CD4-positive, CD25-positive, alpha-beta regulatory T cell (primary cell): ENCODE measurements around the gene LCMT1. TPM values are rescaled to one million over a fixed set of nuclear protein-coding genes. Genes with fewer than 3 reads are reported as not detected.

Source experiments
- ATAC-seq, 2 donors: fragments of 150-1000 bp; cut with Tn5 transposase; one replicate each; pipeline ENCODE4 v1.10.0; 2021; ENCODE audit warnings: low read depth in 2 of 2, moderate number of reproducible peaks in 2 of 2, moderate library complexity in 1 of 2
- DNase-seq, 3 donors: peaks; one replicate each; pipeline versions ENCODE4 v3.0.0 to v3.0.0-alpha.2; 2012 to 2022; ENCODE audit warnings: mixed read lengths in 1 of 3
- H3K27ac ChIP-seq: one replicate; pipeline ENCODE4 v1.7.0; 2013; ENCODE audit warnings: mild to moderate bottlenecking, low read length; ENCODE audit not compliant: insufficient read depth, poor library complexity, severe bottlenecking
- H3K27me3 ChIP-seq: one replicate; pipeline ENCODE4 v1.7.0; 2013; ENCODE audit warnings: low read length; ENCODE audit not compliant: control insufficient read depth, insufficient read depth
- H3K36me3 ChIP-seq: one replicate; pipeline ENCODE4 v1.7.0; 2013; ENCODE audit warnings: mild to moderate bottlenecking, low read length, moderate library complexity; ENCODE audit not compliant: control insufficient read depth, insufficient read depth
- H3K4me1 ChIP-seq: 2 replicates; pipeline ENCODE4 v1.7.0; 2013; ENCODE audit warnings: mild to moderate bottlenecking, low read length; ENCODE audit not compliant: insufficient read depth, control insufficient read depth, poor library complexity, severe bottlenecking
- H3K4me3 ChIP-seq: one replicate; pipeline ENCODE4 v1.7.0; 2013; ENCODE audit warnings: low read depth, mild to moderate bottlenecking, low read length, moderate library complexity
- H3K9me3 ChIP-seq, 2 experiments: 1 replicate in 1 of 2; 2 replicates in 1 of 2; pipeline ENCODE4 v1.7.0; 2013; ENCODE audit warnings: low read length in 2 of 2, mild to moderate bottlenecking in 1 of 2, moderate library complexity in 1 of 2; ENCODE audit not compliant: control insufficient read depth in 2 of 2
- H3K27ac Mint-ChIP-seq, 3 donors: one replicate each; pipeline ENCODE4 v1.8.0; 2020 to 2022; ENCODE audit warnings: mild to moderate bottlenecking in 3 of 3, mixed read lengths in 3 of 3, moderate library complexity in 2 of 3
- H3K27me3 Mint-ChIP-seq: one replicate; pipeline ENCODE4 v1.8.0; 2022; ENCODE audit warnings: mild to moderate bottlenecking, mixed read lengths
- H3K36me3 Mint-ChIP-seq: one replicate; pipeline ENCODE4 v1.8.0; 2020; ENCODE audit warnings: mixed read lengths
- H3K4me1 Mint-ChIP-seq, 4 donors: one replicate each; pipeline ENCODE4 v1.8.0; 2020 to 2022; ENCODE audit warnings: mixed read lengths in 4 of 4, mild to moderate bottlenecking in 1 of 4
- H3K4me3 Mint-ChIP-seq, 4 donors: one replicate each; pipeline ENCODE4 v1.8.0; 2020 to 2022; ENCODE audit warnings: mild to moderate bottlenecking in 4 of 4, mixed read lengths in 4 of 4, moderate library complexity in 3 of 4
- H3K9me3 Mint-ChIP-seq, 7 donors: one replicate each; pipeline ENCODE4 v1.8.0; 2020 to 2022; ENCODE audit warnings: mixed read lengths in 7 of 7, mild to moderate bottlenecking in 3 of 7, moderate library complexity in 2 of 7
- polyA plus RNA-seq, 4 donors: library from polyadenylated mRNA; unstranded; fragments of 300-500 nt; fragmentation: Illumina TruSeq; gene quantifications; one replicate each; pipeline ENCODE4 v1.2.3, GENCODE V29; 2021
- total RNA-seq: library from RNA; stranded (reverse); gene quantifications from one replicate; pipeline ENCODE4 v1.2.3, GENCODE V29; 2022

The LCMT1 gene
- total and polyA plus RNA-seq, 5 donors from 2014 or later, result 44.0 to 70.3 (median 50.5) TPM

GRCh38 chr16:25083701-25084100, 27.8 kb upstream of the LCMT1 start:
- Mint-ChIP-seq H3K27me3 (no peaks in the 10 kb centered on the region), H3K4me3 (no peak overlapping the region), H3K4me1 (peaks cover 0 to 6% (median 1%) of the 10 kb centered on the region in 4 donors), H3K27ac (no peak overlapping the region), H3K36me3 (peaks cover 14% of the 10 kb centered on the region), H3K9me3 (no peaks in the 10 kb centered on the region)
- H3K36me3 ChIP-seq, result no peaks in the 10 kb centered on the region
- DNase-seq, result no peak
- no peaks in the 10 kb centered on the region for H3K27me3 ChIP-seq
- ATAC-seq, result no peak
- no peak overlapping the region for H3K27ac ChIP-seq
- no peak overlapping the region for H3K4me3 ChIP-seq
- no peaks in the 10 kb centered on the region for H3K4me1 ChIP-seq
- no peaks in the 10 kb centered on the region for H3K9me3 ChIP-seq

GRCh38 chr16:25084797-25085196, 26.7 kb upstream of the LCMT1 start:
- no peaks in the 10 kb centered on the region for H3K4me1 ChIP-seq
- Mint-ChIP-seq H3K4me3 (no peak overlapping the region), H3K4me1 (peaks cover 0 to 2% (median under 1%) of the 10 kb centered on the region in 4 donors), H3K36me3 (peaks cover 14% of the 10 kb centered on the region), H3K9me3 (no peaks in the 10 kb centered on the region), H3K27ac (no peak overlapping the region), H3K27me3 (no peaks in the 10 kb centered on the region)
- H3K4me3 ChIP-seq, result no peak overlapping the region
- ATAC-seq, result no peak
- no peak overlapping the region for H3K27ac ChIP-seq
- no peak for DNase-seq
- no peaks in the 10 kb centered on the region for H3K9me3 ChIP-seq
- H3K27me3 ChIP-seq, result no peaks in the 10 kb centered on the region
- no peaks in the 10 kb centered on the region for H3K36me3 ChIP-seq

GRCh38 chr16:25087761-25088160, 23.8 kb upstream of the LCMT1 start:
- Histone ChIP-seq H3K9me3 (no peaks in the 10 kb centered on the region), H3K36me3 (no peaks in the 10 kb centered on the region), H3K27me3 (no peaks in the 10 kb centered on the region), H3K4me3 (no peak overlapping the region), H3K27ac (no peak overlapping the region), H3K4me1 (no peaks in the 10 kb centered on the region)
- no peak for DNase-seq
- Mint-ChIP-seq H3K27me3 (no peaks in the 10 kb centered on the region), H3K27ac (peak overlapping the region in 1 of 3 donors; percentile 25), H3K36me3 (peaks cover 18% of the 10 kb centered on the region), H3K4me3 (no peak overlapping the region), H3K4me1 (peaks cover 0 to 11% (median 4%) of the 10 kb centered on the region in 4 donors), H3K9me3 (no peaks in the 10 kb centered on the region)
- ATAC-seq, result no peak

GRCh38 chr16:25089351-25089750, 22.2 kb upstream of the LCMT1 start:
- Mint-ChIP-seq H3K36me3 (peaks cover 18% of the 10 kb centered on the region), H3K4me3 (no peak overlapping the region), H3K27me3 (no peaks in the 10 kb centered on the region)

GRCh38 chr16:25092441-25092840, 19.1 kb upstream of the LCMT1 start:
- H3K27me3 ChIP-seq, result no peaks in the 10 kb centered on the region
- Mint-ChIP-seq H3K27me3 (no peaks in the 10 kb centered on the region), H3K4me1 (peaks cover 7 to 34% (median 16%) of the 10 kb centered on the region in 4 donors), H3K36me3 (peaks cover 10% of the 10 kb centered on the region), H3K4me3 (no peak overlapping the region), H3K9me3 (no peaks in the 10 kb centered on the region), H3K27ac (peak overlapping the region in 2 of 3 donors; percentile 59 to 85)
- H3K9me3 ChIP-seq, result no peaks in the 10 kb centered on the region
- H3K4me3 ChIP-seq, result no peak overlapping the region
- peaks cover 13% of the 10 kb centered on the region for H3K4me1 ChIP-seq
- DNase-seq, result no peak
- no peaks in the 10 kb centered on the region for H3K36me3 ChIP-seq
- ATAC-seq, result no peak
- no peak overlapping the region for H3K27ac ChIP-seq

More at GRCh38 chr16:25089351-25089750, 22.2 kb upstream of the LCMT1 start:
- Histone ChIP-seq H3K4me1 (peaks cover 13% of the 10 kb centered on the region), H3K27ac (no peak overlapping the region), H3K27me3 (no peaks in the 10 kb centered on the region), H3K36me3 (no peaks in the 10 kb centered on the region), H3K4me3 (no peak overlapping the region), H3K9me3 (no peaks in the 10 kb centered on the region)
- ATAC-seq, result no peak
- no peak for DNase-seq
- Mint-ChIP-seq H3K9me3 (no peaks in the 10 kb centered on the region), H3K27ac (no peak overlapping the region), H3K4me1 (peaks cover 7 to 25% (median 15%) of the 10 kb centered on the region in 4 donors)

- peaks cover 13% of the 10 kb centered on the region for H3K4me1 ChIP-seq
- H3K27me3 Mint-ChIP-seq, result no peaks in the 10 kb centered on the region
Observed at GRCh38 chr16:25093208-25094061, 18.1 kb upstream of the LCMT1 start.

GRCh38 chr16:25094596-25094995, 16.9 kb upstream of the LCMT1 start:
- Mint-ChIP-seq H3K4me3 (peak overlapping the region in 1 of 4 donors; percentile 21), H3K27me3 (no peaks in the 10 kb centered on the region), H3K27ac (peak overlapping the region; percentile 39 to 91 (median 85)), H3K9me3 (no peaks in the 10 kb centered on the region), H3K4me1 (peaks cover 7 to 34% (median 15%) of the 10 kb centered on the region in 4 donors), H3K36me3 (peaks cover 6% of the 10 kb centered on the region)
- Histone ChIP-seq H3K36me3 (no peaks in the 10 kb centered on the region), H3K27ac (no peak overlapping the region), H3K27me3 (no peaks in the 10 kb centered on the region), H3K4me3 (no peak overlapping the region), H3K9me3 (no peaks in the 10 kb centered on the region), H3K4me1 (peaks cover 13% of the 10 kb centered on the region)
- DNase-seq, result no peak
- no peak for ATAC-seq

More at GRCh38 chr16:25093208-25094061, 18.1 kb upstream of the LCMT1 start:
- H3K27ac ChIP-seq, result peak overlapping the region; percentile 67
- no peaks in the 10 kb centered on the region for H3K27me3 ChIP-seq
- H3K36me3 ChIP-seq, result no peaks in the 10 kb centered on the region
- Mint-ChIP-seq H3K36me3 (peaks cover 4% of the 10 kb centered on the region), H3K4me1 (peaks cover 7 to 34% (median 15%) of the 10 kb centered on the region in 4 donors), H3K4me3 (peak overlapping the region; percentile 4 to 59 (median 54)), H3K27ac (peak overlapping the region; percentile 85 to 99 (median 91)), H3K9me3 (no peaks in the 10 kb centered on the region)
- H3K4me3 ChIP-seq, result peak overlapping the region; percentile 45
- peak; percentile 31 to 52 for ATAC-seq
- peak in 2 of 3 donors; percentile 30 to 64 for DNase-seq
- no peaks in the 10 kb centered on the region for H3K9me3 ChIP-seq
